HG03095 (cell line): Measurements from ENCODE around the gene YY2.
"Not testable (repeated sequence)": the region's sequence is repeated elsewhere in the genome, so short reads cannot be mapped to it uniquely, and the experiment has no call there.

Experiments used
- ATAC-seq: cut with Tn5 transposase; IDR thresholded peaks from one replicate; pipeline ENCODE4 v1.9.1; 2021; ENCODE audit warnings: moderate library complexity; ENCODE audit not compliant: unreplicated experiment

The YY2 gene

GRCh38 chrX:21873063-21873775 is 17.4 kb downstream of the YY2 start:
- ATAC-seq, result no peak

GRCh38 chrX:21874182-21874581 is 18.4 kb downstream of the YY2 start:
- not testable (repeated sequence) for ATAC-seq

- no peak for ATAC-seq
Measured at GRCh38 chrX:21875013-21875412, 19.2 kb downstream of the YY2 start.

GRCh38 chrX:21881881-21882574 is 26.2 kb downstream of the YY2 start:
- ATAC-seq, result no peak

- ATAC-seq, result no peak
Measured at GRCh38 chrX:21883258-21883657, 27.5 kb downstream of the YY2 start.

- ATAC-seq, result no peak
Measured at GRCh38 chrX:21885568-21885967, 29.8 kb downstream of the YY2 start.

GRCh38 chrX:21905313-21905712 is 49.5 kb downstream of the YY2 start:
- ATAC-seq, result no peak

- no peak for ATAC-seq
Measured at GRCh38 chrX:21905953-21906352, 50.2 kb downstream of the YY2 start.

GRCh38 chrX:21907260-21907659 is 51.5 kb downstream of the YY2 start:
- no peak for ATAC-seq
